Stimulated activated CD4-positive, alpha-beta T cell treated with anti-CD3 and anti-CD28 coated beads, Interleukin-2, amount 100 ng/mL, for 24 hours (primary cell): Measurements from ENCODE around the gene CCR4.
"Not testable (repeated sequence)": the region's sequence is repeated elsewhere in the genome, so short reads cannot be mapped to it uniquely, and the experiment has no call there.

Source experiments
- DNase-seq, 2 donors: peaks; one replicate each; pipeline ENCODE4 v3.0.0-alpha.2; 2020

Gene CCR4

DNA sequence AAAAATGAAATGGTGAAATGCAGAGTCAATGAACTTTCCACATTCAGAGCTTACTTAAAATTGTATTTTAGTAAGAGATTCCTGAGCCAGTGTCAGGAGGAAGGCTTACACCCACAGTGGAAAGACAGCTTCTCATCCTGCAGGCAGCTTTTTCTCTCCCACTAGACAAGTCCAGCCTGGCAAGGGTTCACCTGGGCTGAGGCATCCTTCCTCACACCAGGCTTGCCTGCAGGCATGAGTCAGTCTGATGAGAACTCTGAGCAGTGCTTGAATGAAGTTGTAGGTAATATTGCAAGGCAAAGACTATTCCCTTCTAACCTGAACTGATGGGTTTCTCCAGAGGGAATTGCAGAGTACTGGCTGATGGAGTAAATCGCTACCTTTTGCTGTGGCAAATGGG is 3.1 kb downstream of the CCR4 start:
- no peak for DNase-seq

DNA sequence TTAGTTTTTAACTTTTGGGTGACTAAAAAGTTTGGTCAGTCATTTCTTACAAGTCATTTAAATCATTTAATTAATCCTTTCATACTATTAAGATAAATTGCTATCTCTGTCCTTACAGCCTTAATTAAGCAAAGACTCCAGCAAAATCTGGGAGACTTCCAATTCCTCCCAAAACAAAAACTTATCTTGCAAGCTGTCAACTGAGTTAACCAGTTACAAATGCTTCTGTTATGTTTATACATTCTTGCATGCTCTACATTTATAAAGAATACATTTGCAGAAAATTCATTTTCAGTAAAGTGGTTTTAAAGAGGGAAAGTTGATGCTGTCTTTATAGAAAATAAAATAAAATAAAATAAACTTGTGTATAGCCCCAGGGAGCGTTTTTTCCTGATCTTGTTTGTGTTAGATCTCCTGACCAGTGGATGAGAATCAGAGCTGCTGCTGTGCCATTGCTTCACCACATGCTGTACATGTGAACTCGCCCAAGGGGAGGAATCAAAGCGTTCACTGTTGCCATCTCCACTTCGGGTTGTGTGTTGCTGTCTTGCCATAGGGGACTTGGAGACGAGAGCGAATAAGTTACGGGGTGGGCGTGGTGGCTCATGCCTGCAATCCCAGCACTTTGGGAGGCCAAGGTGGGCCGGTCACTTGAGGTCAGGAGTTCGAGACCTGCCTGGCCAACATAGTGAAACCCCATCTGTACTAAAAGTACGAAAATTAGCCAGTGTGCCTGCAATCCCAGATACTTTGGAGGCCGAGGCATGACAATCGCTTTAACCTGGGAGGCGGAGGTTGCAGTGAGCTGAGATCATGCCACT is 5.5 kb downstream of the CCR4 start:
- no peak for DNase-seq

DNA sequence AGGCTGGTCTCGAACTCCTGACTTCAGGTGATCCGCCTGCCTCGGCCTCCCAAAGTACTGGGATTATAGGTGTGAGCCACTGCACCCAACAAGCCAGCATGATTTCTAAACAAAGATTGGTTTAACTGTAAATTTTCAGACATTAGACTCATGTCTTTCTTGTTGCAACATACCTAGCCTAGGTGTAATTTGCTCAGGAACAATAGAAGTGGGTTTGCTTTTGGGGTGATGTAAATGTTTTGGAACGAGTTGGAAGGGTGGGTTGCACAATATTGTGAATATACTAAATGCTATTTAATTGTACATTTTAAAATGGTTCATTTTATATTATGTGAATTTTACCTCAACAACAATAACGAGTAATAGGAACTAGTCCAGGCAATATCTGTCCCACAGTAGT is 7.1 kb downstream of the CCR4 start:
- DNase-seq, result no peak

DNA sequence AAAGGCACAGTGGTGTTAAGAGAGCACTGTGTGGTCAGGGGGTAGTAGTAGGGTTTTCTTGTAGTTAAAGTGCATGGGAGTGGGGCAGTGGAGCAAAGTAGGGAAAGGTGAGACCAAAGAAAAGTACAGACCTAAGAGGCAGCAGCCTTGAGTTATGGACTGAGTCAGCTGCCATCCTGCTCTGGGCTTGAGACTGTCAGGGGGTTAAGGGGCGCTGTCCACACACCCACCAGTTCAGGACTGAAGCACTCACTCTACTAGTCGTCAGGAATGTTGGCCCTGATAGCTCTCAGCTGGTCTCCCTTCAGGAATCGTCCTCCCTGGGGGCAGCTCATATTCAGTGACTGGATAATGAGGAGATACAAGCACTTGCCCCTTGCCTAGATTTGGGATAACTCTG is 7.9 kb downstream of the CCR4 start:
- no peak for DNase-seq

DNA sequence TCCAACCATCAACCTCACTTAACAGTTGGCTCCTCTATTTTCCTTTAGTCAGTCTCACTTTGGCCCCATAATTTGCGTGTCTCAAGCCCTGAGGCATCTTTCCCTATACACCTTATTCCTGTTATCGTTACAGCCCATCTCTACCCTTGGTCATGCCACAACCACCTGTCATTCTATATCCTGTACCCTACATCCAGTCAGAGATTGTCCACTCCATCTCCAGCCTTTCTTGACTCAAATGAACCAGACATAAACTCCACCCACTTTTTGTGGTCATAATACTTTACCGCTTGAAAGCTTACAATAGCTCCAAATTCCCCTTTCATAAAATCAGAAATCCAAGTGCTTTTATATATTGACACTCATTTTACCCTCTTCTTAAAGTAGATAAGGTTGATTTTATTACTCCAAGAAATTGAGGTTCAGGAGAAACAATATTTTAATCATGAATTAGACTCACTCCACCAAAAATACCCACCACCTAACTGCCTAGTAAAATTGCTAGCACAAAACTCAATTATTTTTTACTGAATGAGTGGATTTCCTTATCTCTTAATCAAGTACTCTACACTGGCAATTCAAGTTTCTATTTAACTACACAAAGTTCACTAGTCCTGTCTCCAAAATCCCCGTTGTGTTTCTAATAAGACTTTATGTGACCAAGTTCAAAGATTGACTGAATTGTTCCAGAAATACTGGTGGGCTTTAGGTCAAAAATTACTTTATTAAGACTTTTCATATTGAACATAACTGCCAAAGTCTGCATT is 9.1 kb downstream of the CCR4 start:
- DNase-seq, result no peak

DNA sequence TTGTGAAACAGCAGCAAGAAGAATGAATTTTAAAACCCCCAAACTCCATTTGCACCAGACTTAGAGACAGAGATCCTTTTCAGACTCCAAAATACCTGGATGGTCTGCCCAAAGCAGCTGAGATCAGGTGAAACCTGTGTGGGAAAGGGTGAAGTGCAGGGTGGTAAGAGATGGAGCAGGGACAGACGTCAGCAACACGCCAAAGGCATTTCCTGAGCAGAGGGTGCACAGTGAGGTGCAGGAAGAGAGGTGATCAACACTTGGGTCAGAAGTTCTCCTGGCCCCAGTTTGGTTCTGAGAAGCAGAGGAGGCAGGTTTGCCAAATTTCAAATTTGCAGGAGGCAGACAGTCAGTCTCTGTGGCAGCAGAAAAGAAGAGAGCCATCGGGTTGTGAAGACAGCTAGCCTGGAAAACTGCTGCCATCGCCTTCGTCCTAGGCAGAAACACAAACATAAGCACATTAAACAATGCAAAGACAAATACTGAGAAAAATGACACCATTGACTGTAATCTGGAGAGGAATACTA is 9.8 kb downstream of the CCR4 start:
- peak; percentile 42 to 45 for DNase-seq

DNA sequence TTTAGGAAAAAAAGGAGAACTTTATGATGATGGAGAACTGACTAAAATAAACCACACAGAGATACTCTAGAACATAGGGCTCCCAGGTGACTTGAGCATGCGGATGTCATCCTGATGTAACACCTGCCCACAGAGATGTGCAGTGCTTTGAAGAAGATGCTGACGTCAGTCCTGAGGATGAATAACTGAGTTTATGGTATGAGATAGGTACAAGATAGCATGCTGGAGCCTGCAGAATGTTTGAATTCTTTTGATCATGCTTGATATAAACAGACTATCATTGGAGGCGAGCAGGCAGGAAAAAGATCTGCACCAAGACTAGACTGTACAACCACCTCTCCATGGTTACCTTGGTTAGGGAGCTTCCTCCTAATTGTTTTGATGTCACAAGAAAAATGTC is 12.4 kb downstream of the CCR4 start:
- peak in 1 of 2 donors; percentile 33 for DNase-seq

DNA sequence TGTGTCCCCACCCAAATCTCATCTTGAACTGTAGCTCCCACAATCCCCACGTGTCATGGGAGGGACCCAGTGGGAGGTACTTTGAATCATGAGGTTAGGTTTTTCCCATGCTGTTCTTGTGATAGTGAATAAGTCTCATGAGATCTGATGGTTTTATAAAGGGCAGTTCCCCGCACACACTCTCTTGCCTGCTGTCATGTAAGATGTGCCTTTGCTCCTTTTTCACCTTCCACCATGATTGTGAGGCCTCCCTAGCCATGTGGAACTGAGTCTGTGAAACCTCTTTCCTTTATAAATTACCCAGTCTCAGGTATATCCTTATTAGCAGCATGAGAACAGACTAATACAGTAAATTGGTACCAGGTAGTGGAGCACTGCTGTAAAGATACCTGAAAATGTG is 13.3 kb downstream of the CCR4 start:
- not testable (repeated sequence) for DNase-seq

DNA sequence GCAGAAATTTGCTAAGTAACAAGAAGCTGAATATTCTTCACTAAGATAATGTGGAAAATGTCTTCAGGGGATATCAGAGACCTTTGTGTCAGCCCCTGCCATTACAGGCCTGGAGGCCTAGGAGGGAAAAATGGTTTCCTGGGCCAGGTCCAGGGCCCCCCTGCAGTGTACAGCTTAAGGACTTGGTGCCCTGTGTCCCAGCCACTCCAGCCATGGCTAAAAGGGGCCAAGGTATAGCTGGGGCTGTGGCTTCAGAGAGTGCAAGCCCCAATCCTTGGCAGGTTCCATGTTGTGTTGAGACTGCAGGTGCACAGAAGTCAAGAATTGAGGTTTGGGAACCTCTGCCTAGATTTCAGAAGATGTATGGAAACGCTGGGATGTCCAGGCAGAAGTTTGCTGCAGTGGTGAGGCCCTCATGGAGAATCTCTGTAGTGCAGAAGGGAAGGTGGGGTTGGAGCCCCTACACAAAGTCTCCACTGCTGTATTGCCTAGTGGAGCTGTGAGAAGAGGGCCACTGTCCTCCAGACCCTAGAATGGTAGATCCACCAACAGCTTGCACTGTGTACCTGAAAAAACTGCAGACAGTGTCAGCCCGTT is 14.3 kb downstream of the CCR4 start:
- DNase-seq, result not testable (repeated sequence)

DNA sequence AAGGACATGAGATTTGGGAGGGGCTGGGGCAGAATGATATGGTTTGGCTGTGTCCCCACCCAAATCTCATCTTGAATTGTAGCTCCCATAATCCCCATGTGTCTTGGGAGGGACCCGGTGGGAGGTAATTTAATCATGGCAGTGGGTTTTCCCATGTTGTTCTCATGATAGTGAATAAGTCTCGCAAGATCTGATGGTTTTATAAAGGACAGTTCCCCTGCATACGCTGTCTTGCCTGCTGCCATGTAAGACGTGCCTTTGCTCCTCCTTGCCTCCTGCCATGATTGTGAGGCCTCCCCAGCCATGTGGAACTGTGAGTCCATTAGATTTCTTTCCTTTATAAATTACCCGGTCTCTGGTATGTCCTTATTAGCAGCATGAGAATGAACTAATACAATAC is 15.2 kb downstream of the CCR4 start:
- DNase-seq, result not testable (repeated sequence)

DNA sequence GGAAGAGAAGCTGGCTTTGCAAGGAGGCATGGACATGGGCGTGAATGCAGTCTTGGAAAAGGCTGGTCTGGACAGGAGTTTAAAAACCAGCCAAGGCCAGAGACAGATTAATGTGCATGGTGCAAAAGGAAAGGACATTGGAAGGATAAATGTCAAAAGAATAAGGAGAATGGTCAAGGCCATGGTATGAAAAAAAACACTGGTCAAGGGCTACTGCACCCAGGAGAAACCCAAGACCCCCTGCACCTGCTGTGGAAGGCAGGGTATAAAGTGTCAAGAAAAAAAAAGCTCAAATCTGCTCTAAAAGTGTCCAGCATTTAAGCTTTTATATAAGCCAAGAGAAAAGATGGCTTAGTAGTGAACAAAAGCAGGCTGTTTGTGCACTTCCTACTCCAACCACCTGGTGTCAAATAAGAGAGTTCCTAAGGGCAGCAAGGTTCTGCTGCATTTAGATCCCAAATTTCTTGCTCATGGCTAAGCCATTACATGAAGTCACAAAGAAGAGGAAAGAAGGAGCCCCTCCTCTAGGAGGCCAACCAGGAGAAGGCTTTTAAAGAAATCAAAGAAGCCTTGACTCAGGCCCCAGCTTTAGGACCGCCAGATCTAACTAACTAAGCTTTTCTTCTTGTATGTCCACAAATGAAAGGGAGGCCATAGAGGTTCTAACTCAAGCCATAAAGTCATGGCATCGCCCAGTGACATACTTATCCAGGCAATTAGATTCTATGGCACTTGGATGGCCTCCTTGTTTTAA is 16.9 kb downstream of the CCR4 start:
- no peak for DNase-seq

DNA sequence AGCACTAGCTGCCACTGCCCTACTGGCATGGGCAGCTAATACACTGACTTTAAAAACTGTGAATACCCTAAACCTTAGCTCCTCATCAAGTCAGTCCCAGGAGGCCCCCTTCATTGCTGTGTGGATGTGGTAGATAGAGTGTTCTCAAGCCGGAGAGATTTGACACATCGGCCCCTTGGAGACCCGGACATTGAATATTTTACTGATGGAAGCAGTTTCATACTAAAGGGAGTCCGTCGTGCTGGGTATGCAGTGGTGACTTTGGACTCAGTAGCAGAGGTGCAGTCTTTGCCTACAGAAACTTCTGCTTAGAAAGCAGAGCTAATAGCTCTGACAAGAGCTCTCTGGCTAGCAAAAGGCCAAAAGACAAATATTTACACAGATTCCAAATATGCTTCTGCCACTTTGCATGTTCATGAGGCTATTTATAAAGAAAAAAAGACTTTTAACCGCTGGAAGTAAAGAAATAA is 17.5 kb downstream of the CCR4 start:
- DNase-seq, result no peak

DNA sequence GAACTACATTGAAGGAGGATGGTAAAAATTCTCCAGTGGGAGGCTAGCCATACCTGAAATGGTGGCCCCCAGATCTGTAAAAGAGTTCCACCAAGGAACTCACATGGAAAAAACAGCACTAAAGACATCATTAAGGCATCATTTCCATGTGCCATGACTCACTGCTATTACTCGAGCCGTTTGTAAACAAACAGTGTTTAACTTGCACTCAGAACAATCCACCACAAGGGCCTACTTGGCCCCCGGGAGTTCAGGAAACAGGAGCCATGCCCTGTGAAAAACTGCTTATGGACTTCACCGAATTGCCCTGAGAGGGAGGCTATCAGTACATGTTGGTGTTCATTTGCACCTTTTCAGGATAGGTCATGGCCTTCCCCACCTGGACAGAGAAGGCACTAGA is 18.2 kb downstream of the CCR4 start:
- no peak for DNase-seq

DNA sequence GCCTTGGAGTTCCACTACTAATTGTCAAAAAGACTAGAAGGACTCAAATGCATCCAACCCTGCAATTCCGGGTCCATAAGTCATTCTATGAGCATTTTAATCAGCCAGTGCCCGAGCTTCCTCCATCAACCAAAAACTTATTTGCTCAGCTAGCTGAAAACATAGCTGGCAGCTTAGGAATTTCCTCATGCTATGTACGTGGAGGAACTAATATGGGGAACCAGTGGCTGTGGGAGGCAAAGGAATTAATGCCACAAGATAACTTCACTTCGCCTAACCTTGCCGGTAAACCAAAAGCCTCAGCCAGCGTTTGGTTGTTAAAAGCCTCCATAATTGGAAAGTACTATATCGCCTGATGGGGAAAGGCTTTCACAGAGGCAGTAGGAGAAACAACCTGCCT is 19.8 kb downstream of the CCR4 start:
- not testable (repeated sequence) for DNase-seq

DNA sequence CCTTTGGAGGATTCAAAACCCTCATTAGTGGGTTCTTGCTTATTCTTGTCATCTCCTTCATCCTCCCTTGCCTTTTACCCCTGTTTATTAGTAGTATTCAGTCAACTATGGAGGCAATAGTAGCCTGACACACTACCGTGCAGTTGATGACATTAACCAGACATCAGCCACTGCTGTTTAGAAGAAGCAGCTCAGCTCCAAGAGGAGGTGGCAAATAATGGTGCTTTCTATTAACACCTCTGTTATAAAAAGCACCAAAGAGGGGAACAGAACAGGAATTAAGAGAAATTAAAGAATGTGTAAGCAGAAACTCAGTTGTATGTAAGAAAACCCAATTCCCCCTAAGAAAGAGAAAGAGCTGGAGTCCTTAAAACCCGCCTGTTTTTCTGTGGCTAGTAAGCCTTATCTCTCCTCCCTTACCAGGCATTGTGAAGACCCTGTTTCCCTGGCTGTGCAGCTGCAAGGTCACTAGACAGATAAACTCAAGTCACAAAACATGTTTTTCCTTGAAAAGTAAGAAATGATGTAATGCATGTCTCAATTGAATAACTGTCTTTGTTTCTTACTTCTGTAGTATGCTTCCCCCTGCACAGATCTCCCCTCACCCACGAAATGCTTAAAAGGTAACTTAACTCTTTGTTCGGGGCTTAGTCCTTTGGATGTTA is 21.2 kb downstream of the CCR4 start:
- DNase-seq, result no peak

DNA sequence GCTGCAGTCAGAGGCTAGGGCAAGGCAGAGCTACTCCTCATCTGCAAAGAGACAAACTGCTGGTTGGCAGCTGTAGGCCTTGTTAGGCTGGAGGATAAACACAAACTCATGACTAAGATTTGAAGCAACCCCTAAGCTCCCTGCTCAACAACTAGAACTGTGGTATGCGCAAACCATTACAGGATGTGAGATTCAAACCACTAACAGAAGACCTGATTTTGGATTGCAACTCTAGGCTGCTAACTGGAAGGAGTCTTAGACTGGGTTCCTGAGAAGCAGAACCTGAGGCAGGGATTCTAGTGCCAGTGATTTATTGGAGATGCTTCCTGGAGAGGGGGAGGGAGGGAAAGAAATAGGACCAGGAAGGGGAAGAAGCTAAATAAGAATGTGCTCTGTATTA is 22.5 kb downstream of the CCR4 start:
- no peak for DNase-seq

DNA sequence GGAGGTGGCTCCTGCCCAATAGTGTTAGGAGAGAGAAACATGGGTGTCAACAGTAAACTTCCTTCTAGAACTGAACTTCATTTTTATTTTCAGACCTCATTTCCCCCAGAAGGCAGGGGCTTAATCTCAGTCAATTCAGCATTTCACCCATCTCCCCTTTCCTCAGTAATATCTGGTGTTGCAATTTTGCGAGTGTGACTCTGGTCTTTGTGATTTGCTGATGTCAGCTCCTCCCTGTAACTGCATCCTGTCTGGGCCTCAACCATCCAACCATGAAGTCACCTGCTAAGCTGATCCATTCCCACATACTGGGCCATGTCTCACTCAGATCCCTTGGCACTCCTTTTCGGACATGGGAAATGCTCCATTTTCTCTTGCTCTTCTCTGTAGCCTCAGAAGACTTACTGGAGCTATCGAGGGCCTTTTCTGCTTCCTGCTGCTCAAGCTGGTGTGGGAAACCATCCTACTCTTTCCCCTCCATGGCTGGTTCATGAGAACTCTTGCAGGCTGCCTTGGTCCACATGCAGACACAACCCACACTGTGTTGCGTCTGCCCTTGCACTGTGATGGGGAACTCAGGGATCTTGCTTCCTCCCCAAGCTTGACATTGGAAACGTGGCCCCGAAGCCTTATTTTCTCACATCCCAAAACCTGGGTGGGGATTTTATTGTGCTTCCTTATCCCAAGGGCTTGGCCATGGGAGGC is 24.6 kb downstream of the CCR4 start:
- no peak for DNase-seq

DNA sequence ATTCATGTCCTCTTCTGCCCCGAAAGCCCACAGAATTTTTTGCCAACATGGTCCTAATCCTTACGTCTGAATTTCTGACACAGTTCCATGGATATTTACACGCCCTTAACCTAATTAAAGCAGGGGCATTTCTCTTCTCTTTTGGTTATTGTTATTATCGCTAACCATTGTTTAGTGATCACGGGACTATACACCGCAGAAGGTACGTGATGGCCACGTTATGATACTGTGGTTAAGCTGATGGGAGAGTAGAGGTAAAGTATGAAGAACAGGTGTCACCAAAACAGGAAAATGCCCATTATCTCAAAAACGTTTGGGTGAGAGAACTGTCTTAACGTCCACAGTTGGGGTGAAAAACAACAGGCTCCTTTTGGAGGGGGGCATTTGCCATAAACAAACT is 26.4 kb downstream of the CCR4 start:
- no peak for DNase-seq

DNA sequence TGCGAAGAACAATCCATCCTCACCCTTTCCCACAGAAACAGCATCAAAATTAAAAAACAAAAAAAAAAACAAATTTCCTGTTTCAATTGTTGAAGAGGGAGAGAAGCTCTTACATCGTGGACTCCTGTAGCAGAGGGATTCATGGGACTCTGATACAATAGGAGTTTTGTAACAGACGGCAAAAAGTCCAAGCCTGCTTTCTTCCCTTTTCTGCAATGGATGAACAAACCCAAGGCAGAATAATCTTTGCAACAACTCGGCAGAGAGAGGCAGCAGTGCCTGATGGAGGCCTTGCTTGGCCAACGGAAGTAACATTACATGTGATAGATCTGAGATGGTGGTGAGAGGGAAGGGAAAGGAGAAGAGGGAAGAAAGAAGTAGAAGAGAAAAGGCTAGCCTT is 26.9 kb downstream of the CCR4 start:
- DNase-seq, result no peak

DNA sequence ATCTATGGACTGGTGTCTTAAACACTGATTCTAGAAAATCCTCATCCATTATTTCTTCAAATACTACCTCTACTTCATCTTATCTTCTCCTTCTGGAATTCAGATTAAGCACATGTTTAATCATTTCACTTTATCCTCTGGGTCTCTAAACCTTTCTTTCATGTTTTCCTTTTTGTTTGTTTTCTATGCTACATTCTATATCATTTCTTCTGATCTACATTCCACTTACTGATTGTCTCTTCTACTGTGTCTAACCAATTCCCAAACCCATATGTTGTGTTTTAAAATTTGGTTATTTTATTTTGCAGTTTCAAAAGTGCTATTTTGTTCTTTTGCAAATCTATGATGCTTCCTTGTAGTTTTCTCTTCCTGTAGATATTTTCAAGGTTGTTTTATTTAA is 31.7 kb downstream of the CCR4 start:
- DNase-seq, result no peak

DNA sequence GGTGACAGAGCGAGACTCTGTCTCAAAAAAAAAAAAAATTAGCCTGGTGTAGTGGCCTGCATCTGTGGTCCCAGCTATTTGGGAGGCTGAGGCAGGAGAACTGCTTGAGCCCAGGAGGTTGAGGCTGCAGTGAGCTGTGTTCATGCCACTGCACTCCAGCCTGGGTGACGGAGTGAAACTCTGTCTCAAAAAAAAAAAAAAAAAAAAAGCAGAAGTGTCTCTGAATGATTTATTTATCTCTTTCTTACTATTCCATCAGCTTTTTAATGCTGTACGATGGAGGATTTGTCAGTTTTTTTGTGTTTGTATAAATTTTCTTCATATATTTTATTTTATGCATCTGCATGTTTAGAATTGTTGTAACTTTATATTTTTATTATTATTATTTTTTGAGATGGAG is 33.5 kb downstream of the CCR4 start:
- not testable (repeated sequence) for DNase-seq

DNA sequence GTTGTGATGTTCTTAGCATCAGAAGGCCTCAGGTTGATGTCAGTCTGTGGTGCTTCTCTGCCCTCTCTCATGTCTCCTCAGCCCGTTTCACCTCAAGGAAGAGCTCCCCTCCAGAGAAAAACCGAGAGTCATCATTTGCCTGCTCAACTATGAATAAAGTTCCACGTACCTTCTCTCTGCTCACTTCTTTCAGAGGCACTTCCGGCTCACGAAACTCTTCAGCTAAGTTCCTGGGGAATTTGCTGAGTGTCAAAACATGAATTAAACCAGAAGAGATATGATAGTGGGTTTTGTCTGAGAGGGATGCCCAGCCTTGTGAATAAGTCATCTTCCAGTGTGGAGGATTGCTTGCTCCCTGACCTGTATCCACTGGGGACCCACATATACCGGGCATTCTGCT is 37.7 kb downstream of the CCR4 start:
- no peak for DNase-seq
